ENCODE measurements around the gene DIPK1B.
"Not testable (repeated sequence)": the region's sequence is repeated elsewhere in the genome, so short reads cannot be mapped to it uniquely, and the experiment has no call there.

The DIPK1B gene

DNA sequence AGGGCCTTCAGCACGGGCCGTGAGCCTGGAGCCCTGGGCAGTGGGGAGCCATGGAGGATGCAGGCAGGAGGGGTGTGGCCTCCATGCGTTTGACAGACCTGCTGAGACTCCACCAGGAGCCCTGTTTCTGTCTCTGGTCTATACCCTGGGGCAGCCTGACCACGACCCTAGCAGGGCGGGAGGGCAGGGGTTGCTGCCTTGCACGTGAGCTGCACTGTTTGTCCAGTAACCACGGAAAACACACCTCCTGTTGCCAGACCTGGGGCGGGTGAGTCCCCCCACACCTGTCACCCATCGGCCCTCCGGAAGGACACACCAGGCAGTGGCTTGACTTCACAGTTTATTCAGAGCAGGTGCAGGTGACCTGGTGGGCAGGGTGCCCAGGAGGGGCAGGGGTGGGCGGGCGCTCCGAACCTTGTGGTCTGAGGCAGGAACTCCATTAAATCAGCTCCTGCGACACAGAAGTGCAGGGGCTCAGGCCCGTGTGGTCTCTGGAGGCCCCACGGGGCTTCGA, 41.7 kb downstream of the DIPK1B start:
- no peak for DNase-seq (ENCODE audit: low spot score)

DNA sequence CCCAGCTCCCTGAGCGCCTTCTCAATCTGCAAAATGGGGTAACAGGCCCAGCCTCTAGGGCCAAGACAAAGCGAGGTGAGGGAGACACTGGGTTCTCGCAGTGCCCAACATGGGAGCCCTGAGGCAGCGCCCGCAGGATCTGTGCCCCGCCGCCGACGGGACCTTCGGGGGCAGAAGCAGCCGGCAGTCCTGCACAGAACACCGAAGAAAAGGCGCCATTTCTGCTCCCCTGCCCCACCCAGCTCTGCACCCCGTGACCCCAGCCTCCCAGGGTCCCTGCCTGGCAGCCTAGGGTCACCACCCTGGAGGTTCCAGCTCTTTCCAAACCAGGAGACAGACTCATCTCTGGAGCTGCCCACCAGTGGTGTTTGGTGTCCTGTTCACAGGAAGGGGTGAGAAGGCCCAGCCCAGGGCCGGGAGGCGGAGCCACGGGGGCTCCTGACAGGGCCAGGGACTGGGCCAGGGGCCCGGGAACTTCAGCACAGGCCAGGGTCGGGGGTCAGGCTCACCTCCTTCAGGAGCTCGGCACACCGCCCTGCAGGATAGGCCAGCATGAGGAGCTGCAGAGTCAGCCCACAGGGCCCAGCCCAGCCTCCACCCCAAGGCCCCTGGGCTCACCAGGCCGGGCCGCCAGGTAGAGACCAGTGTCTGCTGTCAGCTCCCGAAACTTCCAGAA, 42.4 kb downstream of the DIPK1B start:
- no peak for DNase-seq (ENCODE audit: low spot score)

DNA sequence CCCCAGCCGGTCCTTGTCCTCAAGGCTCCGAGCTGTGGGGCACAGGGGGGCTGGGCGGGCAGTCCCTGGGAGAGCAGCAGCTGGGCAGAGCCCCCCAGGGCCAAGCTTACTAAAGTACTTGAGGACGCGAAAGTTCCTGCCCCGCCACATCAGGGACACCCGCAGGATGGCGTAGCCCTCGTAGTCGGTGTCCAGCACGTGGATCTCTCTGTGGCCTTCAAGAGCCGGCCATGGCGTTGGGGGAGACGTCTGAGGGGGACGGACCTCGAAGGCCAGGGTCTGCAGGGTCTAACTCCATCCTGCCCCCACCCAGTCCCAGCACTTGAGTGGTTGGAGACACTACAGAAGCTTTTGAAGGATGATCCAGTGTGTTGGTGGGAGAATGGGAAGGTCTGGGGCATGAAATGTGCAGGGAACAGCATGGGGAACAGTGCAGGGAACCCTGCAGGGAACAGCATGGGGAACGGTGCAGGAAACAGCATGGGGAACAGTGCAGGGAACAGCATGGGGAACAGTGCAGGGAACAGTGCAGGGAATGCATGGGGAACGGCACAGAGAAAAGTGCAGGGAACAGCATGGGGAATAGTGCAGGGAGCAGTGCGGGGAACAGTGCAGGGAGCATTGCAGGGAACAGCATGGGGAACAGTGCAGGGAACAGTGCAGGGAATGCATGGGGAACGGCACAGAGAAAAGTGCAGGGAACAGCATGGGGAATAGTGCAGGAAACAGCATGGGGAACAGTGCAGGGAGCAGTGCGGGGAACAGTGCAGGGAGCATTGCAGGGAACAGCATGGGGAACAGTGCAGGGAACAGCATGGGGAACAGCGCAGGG, 43.1 kb downstream of the DIPK1B start:
- not testable (repeated sequence) for DNase-seq (ENCODE audit: low spot score)

GRCh38 chr9:136756134-136756438, 43.7 kb downstream of the DIPK1B start:
- no peak for DNase-seq (ENCODE audit: low spot score)

- no peak for DNase-seq (ENCODE audit: low spot score)
These were observed 44.5 kb downstream of the DIPK1B start for GRCh38 chr9:136756836-136757235.

GRCh38 chr9:136757328-136757727, 45.0 kb downstream of the DIPK1B start:
- DNase-seq (ENCODE audit: low spot score): no peak

DNA sequence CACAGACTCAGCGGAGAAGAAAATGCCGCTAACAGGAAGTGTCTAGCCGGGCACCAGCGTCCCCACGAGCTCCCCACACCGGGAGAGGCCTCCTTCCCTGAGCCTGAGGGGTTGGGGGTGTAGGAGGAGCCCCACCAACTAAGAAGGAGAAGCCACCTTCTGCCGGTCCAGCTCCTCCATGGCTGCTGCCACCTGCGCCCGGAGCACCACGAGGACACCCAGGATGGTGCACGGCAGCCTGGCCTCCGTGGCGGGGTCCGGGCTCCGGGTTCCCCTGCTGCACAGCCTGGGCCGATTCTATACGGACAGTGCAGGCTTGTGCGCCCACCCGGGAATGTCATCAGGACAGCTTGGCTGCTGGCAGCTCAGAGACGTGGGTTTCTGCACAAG, 45.4 kb downstream of the DIPK1B start:
- no peak for DNase-seq (ENCODE audit: low spot score)

DNA sequence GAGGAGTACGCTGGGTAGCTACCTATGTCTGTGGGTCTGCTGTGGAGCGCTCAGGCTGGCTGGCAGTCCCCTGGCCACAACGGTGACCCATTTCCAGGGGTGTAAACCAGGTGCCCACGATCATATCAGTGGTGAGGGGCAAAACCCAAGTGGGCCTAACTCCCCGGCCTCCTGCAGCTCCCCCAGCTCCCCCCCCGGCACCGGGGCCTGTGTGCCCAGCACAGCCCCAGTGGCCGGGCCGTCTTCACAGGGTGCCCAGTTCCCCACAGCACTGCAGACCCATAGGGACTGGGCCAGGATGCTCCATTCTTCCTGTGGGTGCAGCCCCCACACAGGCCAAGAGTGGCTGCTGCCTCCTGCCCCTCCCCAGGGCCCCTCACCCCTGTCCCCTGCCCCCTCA, 46.6 kb downstream of the DIPK1B start:
- no peak for DNase-seq (ENCODE audit: low spot score)

- no peak for DNase-seq (ENCODE audit: low spot score)
These were observed 47.3 kb downstream of the DIPK1B start for GRCh38 chr9:136759436-136760325.

DNA sequence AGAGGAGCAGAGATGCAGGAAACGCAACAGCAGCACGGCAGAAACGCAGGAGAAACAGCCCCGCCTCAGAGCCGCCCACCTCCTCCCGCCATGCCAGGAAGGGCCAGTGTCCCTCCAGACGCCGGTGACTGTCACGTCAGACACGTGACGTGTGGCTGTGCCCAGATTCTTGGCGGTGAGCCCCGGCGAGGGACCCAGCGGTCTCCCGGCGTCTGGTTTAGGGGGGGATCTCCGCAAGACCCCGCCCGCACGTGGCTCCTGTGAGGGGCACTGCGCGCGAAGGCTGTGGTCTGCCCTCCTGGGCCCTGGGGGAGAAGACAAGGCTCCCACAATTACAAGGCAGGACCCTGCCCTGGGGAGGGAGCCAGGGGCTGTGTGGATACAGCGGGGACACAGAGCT, 48.1 kb downstream of the DIPK1B start:
- DNase-seq (ENCODE audit: low spot score): no peak

DNA sequence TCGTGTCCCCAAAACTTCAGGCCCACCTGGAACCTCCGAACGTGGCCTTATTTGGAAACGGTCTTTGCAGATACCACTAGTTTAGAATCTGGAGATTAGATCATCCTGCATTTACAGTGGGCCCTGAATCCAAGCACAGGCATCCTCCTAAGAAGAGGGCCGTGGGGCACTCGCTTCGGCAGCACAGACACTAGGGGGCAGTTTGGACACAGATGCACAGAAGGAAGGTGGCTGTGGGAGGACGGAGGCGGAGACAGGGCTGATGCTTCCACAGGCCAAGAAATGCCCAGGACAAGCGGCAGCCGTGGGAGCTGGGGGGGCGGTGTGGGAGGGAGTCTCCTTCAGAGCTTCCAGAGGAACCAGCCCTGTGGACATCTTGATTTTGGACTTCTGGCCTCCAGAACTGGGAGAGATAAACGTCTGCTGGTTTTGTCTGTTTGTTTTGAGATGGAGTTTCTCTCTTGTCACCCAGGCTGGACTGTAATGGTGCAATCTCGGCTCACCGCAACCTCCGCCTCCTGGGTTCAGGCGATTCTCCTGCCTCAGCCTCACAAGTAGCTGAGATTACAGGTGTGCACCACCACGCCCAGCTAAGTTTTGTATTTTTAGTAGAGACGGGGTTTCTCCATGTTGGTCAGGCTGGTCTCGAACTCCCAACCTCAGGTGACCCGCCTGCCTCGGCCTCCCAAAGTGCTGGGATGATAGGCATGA, 48.6 kb downstream of the DIPK1B start:
- DNase-seq (ENCODE audit: low spot score): peak; percentile 40

- DNase-seq (ENCODE audit: low spot score): no peak
These were observed 49.2 kb downstream of the DIPK1B start for GRCh38 chr9:136761545-136761981.

- DNase-seq (ENCODE audit: low spot score): no peak
These were observed 49.9 kb downstream of the DIPK1B start for GRCh38 chr9:136762221-136762691.

DNA sequence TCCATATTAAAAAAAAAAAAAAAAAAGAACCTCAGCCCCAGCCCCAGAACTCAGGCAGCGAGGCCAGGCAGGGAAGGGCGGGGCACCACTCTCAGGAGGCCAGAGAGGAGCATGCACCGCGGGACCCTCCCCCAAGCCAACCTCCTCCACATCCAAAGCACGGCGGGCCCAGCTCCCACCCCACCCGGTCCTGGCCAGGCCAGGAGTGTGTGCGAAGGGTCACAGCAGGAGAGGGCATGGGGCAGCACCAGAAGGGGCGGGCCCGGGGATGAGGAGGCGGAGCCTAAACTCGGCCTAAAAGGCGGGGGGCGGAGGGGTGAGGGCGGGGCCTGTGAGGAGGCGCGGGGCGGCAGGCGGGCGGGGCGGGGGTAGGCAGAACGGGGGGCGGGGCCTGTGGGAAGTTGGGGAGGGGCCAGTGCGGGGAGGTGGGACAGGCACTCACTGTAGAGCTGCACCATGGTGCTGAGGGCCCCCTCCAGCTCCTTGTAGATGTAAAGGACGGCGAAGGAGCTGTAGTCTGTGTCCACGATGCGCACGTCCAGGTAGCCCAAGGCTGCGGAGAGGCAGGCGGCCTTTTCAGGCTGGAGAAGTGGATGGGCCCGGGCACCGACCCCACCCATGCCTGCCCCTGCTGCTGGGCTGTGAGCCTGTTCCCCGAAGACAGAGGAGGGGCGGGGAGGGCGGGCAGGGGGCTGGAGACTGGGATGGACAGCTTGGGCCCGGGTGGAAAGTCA, 50.7 kb downstream of the DIPK1B start:
- DNase-seq (ENCODE audit: low spot score): peak; percentile 79

DNA sequence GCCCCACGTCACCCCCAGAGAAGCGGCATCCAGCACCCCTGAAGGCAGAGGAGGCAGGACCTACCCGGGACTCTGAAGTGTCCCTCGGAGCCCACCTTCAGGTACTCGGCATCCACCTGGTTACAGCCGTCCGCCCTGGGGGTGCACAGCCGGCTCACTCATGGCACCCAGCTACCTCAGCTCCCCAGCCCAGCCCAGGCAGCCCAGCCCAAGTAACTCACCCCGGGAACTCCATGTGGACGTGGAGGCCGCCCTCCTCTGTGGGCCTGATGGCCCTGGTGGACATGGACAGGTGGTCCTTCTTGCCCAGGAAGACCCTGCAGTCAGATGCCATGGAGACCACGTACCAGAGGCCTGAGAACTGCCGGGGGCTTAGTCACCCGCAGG, 51.3 kb downstream of the DIPK1B start:
- DNase-seq (ENCODE audit: low spot score): no peak

DNA sequence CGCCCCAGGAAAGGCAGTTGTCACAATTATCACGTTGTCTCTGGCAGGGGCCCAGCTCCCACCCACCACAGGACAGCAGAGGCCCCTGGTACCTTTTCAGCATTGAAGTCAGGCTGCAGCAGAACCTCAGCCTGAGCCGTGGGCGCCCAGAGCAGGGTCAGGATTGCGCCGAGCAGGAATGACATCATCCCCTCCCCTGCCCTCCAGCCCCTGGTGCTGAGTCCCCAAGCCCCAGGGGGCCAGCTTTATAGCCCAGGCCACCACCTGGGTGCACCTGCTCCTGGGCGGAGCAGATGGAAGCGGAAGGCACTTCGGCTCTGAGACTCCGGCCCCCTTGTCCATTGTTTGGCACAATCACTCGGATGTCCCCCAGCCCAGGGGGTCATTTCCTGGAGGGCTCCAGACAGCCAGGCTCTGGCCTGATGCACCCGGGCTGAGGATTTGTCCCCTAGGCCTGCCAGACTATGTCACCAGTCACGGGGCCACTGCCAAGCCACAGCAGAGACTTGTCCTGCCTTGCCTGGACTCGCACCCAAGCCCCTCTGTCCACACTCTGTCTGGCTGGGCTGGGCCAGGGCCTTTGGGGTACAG, 52.0 kb downstream of the DIPK1B start, which contains the start of gene LCN15:
Gene LCN15, minus strand, starts transcription at position 218 of the 591 bp plus-strand sequence. Its CDS starts 30 bp downstream, at position 188.
- no peak for DNase-seq (ENCODE audit: low spot score)

DNA sequence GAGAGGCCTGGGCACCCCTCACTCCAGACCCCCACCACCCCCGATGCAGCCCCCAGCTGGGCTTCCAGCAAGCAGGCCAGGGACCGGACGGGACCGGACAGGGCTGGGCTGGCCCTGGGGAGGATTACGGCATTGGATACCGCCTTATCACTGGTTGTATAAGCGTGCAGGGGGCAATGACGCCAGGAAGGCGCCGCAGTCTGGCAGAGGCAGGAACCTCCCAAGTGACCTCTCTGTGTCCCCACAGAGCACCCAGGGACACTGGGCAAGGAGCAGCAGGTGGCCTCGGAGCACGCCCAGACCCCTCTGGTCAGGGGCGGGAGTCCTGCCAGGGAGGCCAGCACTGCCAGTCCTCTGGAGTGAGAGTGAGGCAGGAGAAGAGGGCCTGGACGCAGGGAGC, 52.7 kb downstream of the DIPK1B start:
- no peak for DNase-seq (ENCODE audit: low spot score)

- DNase-seq (ENCODE audit: low spot score): not testable (repeated sequence)
These were observed 53.5 kb downstream of the DIPK1B start for GRCh38 chr9:136765745-136766409.

DNA sequence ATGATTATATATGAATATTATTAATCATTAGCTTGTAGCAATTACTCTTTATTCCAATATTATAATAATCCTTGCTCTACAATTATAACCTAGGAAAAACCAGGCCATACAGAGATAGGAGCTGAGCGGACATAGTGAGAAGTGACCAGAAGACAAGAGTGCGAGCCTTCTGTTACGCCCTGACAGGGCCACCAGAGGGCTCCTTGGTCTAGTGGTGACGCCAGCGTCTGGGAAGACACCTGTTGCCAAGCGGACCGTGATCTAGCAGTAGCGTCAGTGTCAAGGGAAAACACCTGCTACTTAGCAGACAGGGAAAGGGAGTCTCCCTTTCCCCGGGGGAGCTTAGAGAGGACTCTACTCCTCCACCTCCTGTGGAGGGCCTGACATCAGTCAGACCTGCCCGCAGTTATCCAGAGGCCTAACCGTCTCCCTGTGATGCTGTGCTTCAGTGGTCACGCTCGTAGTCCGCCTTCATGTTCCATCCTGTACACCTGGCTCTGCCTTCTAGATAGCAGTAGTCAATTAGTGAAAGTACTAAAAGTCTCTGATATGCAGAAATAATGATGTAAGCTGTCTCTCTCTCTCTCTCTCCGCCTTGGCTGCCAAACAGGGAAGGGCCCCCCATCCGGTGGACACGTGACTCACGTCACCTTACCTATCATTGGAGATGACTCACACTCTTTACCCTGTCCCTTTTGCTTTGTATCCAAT, 54.2 kb downstream of the DIPK1B start:
- DNase-seq (ENCODE audit: low spot score): not testable (repeated sequence)

Measured in germinal center (tissue), 1 donor.